H1 (cell line): Measurements from ENCODE around the gene LBP. TPM values are rescaled to one million over a fixed set of nuclear protein-coding genes. Genes with fewer than 3 reads are reported as not detected.

ENCODE experiments used
- CTCF ChIA-PET: fragments of 300-600 bp; sonication (Branson Sonifier 250); formaldehyde crosslinking; loops from one replicate; lab custom pipeline; 2021; ENCODE audit not compliant: partially characterized antibody; lab: Charles Lee
- POLR2A ChIA-PET: fragments of 300-600 bp; sonication (Branson Sonifier 250); formaldehyde crosslinking; loops from one replicate; lab custom pipeline; 2021; ENCODE audit warnings: inconsistent platforms; ENCODE audit not compliant: partially characterized antibody; lab: Charles Lee
- DNase-seq, 2 experiments: peaks; one replicate each; pipeline versions ENCODE4 v3.0.0 to v3.0.0-alpha.2; 2010 to 2022; ENCODE audit warnings: low spot score in 2 of 2, low read depth in 1 of 2, mixed read lengths in 1 of 2
- FAIRE-seq: peaks from 2 replicates; lab custom pipeline; 2011; peaks lifted over from hg19 to GRCh38; lab: Jason Lieb, UNC
- H2AFZ ChIP-seq: 2 replicates; pipeline ENCODE4 v1.8.1; 2012; ENCODE audit warnings: low read length, inconsistent platforms
- H2AK5ac ChIP-seq: 2 replicates; pipeline ENCODE4 v1.6.1; 2013; ENCODE audit warnings: low read depth, low read length
- H2BK120ac ChIP-seq: replicated peaks from 2 replicates; pipeline ENCODE3; 2013; ENCODE audit warnings: low read depth, low read length, inconsistent platforms
- H2BK12ac ChIP-seq: 2 replicates; pipeline ENCODE4 v1.6.1; 2013; ENCODE audit warnings: low read depth, low read length
- H2BK15ac ChIP-seq: 2 replicates; pipeline ENCODE4 v1.6.1; 2013; ENCODE audit warnings: low read length
- H2BK20ac ChIP-seq: 2 replicates; pipeline ENCODE4 v1.6.1; 2013; ENCODE audit warnings: low read length
- H2BK5ac ChIP-seq: 2 replicates; pipeline ENCODE4 v1.6.1; 2013; ENCODE audit warnings: low read depth, low read length
- H3K14ac ChIP-seq: 2 replicates; pipeline ENCODE4 v1.6.1; 2013; ENCODE audit warnings: inconsistent platforms; ENCODE audit not compliant: insufficient read length
- H3K18ac ChIP-seq: 2 replicates; pipeline ENCODE4 v1.6.1; 2013; ENCODE audit warnings: low read length; ENCODE audit errors: extremely low read depth
- H3K23ac ChIP-seq: 2 replicates; pipeline ENCODE4 v1.6.1; 2013; ENCODE audit warnings: inconsistent platforms; ENCODE audit not compliant: insufficient read length
- H3K23me2 ChIP-seq: 2 replicates; pipeline ENCODE4 v1.6.1; 2013; ENCODE audit warnings: low read depth, low read length
- H3K27ac ChIP-seq: 2 replicates; pipeline ENCODE4 v1.6.1; 2011; ENCODE audit warnings: low read depth, low read length, inconsistent platforms
- H3K27me3 ChIP-seq, 4 experiments: replicated peaks in 1 of 4; 1 replicate in 1 of 4; 2 replicates in 3 of 4; pipeline versions ENCODE4 v1.6.1 to v1.8.1; 2011 to 2013; ENCODE audit warnings: low read length in 3 of 4, mild to moderate bottlenecking in 3 of 4, inconsistent platforms in 2 of 4, mixed read lengths in 2 of 4, moderate library complexity in 1 of 4; ENCODE audit not compliant: control insufficient read depth in 3 of 4, insufficient read depth in 3 of 4; ENCODE audit errors: extremely low read depth in 1 of 4
- H3K36me3 ChIP-seq, 4 experiments: 2 replicates each; pipeline versions ENCODE4 v1.6.1 to v1.8.1; 2011 to 2013; ENCODE audit warnings: mild to moderate bottlenecking in 4 of 4, low read length in 3 of 4, moderate library complexity in 2 of 4, control low read depth in 1 of 4, inconsistent platforms in 1 of 4; ENCODE audit not compliant: insufficient read depth in 4 of 4, control insufficient read depth in 2 of 4
- H3K4ac ChIP-seq: replicated peaks from 2 replicates; pipeline ENCODE3; 2013; ENCODE audit warnings: low read length, low read depth, mixed read lengths, inconsistent platforms; ENCODE audit not compliant: insufficient read length
- H3K4me1 ChIP-seq, 4 experiments: replicated peaks in 1 of 4; 1 replicate in 1 of 4; 2 replicates in 3 of 4; pipeline versions ENCODE4 v1.6.1 to v1.8.1; 2011 to 2013; ENCODE audit warnings: low read length in 3 of 4, inconsistent platforms in 2 of 4, mixed read lengths in 1 of 4; ENCODE audit not compliant: insufficient read depth in 4 of 4, control insufficient read depth in 3 of 4
- H3K4me2 ChIP-seq, 2 experiments: 2 replicates each; pipeline versions ENCODE4 v1.6.1 to v1.8.1; 2011 to 2013; ENCODE audit warnings: low read depth in 2 of 2, low read length in 2 of 2, control low read depth in 1 of 2, inconsistent platforms in 1 of 2, mild to moderate bottlenecking in 1 of 2; ENCODE audit not compliant: insufficient read depth in 1 of 2
- H3K4me3 ChIP-seq, 4 experiments: fragments of 200-600, 300-600 bp in 1 of 4; sonication (generic), shearing (Covaris generic), sonication (Bioruptor Twin) in 1 of 4; 2 replicates each; pipeline versions ENCODE4 v1.5.1 to v1.8.1; 2011 to 2016; ENCODE audit warnings: low read length in 4 of 4, low read depth in 3 of 4, control low read depth in 2 of 4, inconsistent platforms in 2 of 4, mild to moderate bottlenecking in 2 of 4, mixed read lengths in 1 of 4, moderate library complexity in 1 of 4; ENCODE audit not compliant: insufficient read depth in 2 of 4; ENCODE audit errors: extremely low read depth in 1 of 4
- H3K56ac ChIP-seq: replicated peaks from 2 replicates; pipeline ENCODE3; 2013; ENCODE audit warnings: low read depth, mild to moderate bottlenecking, mixed read lengths, low read length, inconsistent platforms; ENCODE audit not compliant: insufficient read length
- H3K79me1 ChIP-seq: 2 replicates; pipeline ENCODE4 v1.6.1; 2013; ENCODE audit warnings: low read depth, low read length, control low read depth
- H3K79me2 ChIP-seq, 2 experiments: 2 replicates each; pipeline versions ENCODE4 v1.6.1 to v1.8.1; 2012 to 2013; ENCODE audit warnings: low read length in 2 of 2, mild to moderate bottlenecking in 2 of 2, inconsistent platforms in 1 of 2; ENCODE audit not compliant: insufficient read depth in 2 of 2, control insufficient read depth in 1 of 2
- H3K9ac ChIP-seq, 4 experiments: replicated peaks in 1 of 4; 1 replicate in 1 of 4; 2 replicates in 3 of 4; pipeline versions ENCODE4 v1.6.1 to v1.8.1; 2011 to 2013; ENCODE audit warnings: low read depth in 3 of 4, low read length in 3 of 4, control low read depth in 2 of 4, mild to moderate bottlenecking in 2 of 4, moderate library complexity in 2 of 4, inconsistent platforms in 1 of 4; ENCODE audit errors: extremely low read depth in 1 of 4
- H3K9me3 ChIP-seq, 2 experiments: 2 replicates each; pipeline versions ENCODE4 v1.6.1 to v1.8.1; 2012 to 2013; ENCODE audit warnings: mild to moderate bottlenecking in 2 of 2, moderate library complexity in 2 of 2, control low read depth in 1 of 2, inconsistent platforms in 1 of 2, low read depth in 1 of 2, low read length in 1 of 2, mixed read lengths in 1 of 2; ENCODE audit not compliant: insufficient read depth in 2 of 2
- H4K20me1 ChIP-seq, 2 experiments: replicated peaks in 1 of 2; 2 replicates each; pipeline versions ENCODE3 to v1.8.1; 2011 to 2013; ENCODE audit warnings: inconsistent platforms in 2 of 2, low read length in 2 of 2, mild to moderate bottlenecking in 1 of 2; ENCODE audit not compliant: insufficient read depth in 2 of 2, control insufficient read depth in 1 of 2
- H4K5ac ChIP-seq: 2 replicates; pipeline ENCODE4 v1.6.1; 2013; ENCODE audit warnings: low read length, low read depth, mixed read lengths, inconsistent platforms; ENCODE audit not compliant: insufficient read length
- H4K8ac ChIP-seq: 2 replicates; pipeline ENCODE4 v1.8.0; 2013; ENCODE audit warnings: mild to moderate bottlenecking, moderate library complexity, low read length, inconsistent platforms; ENCODE audit not compliant: insufficient read depth; ENCODE audit errors: extremely low read depth
- H4K91ac ChIP-seq: replicated peaks from 2 replicates; pipeline ENCODE3; 2013; ENCODE audit warnings: low read length, mixed read lengths, inconsistent platforms; ENCODE audit not compliant: insufficient read length
- ASH2L ChIP-seq: fragments of 200-600, 300-600 bp; sonication (generic); IDR thresholded peaks from one replicate; pipeline ENCODE4 v1.7.1; 2017; ENCODE audit warnings: low read length
- CEBPB ChIP-seq: IDR thresholded peaks from 2 replicates; pipeline ENCODE4 v1.6.1; 2012; ENCODE audit warnings: low read depth, low read length
- CHD2 ChIP-seq: IDR thresholded peaks from 2 replicates; pipeline ENCODE4 v1.6.1; 2012; ENCODE audit warnings: low read length, improper control_type of control experiment
- GABPA ChIP-seq: IDR thresholded peaks from 2 replicates; pipeline ENCODE4 v1.6.1; 2011; ENCODE audit warnings: mild to moderate bottlenecking, low read length, moderate library complexity, borderline replicate concordance; ENCODE audit not compliant: insufficient read depth
- JUN ChIP-seq: IDR thresholded peaks from 2 replicates; pipeline ENCODE4 v1.6.1; 2011; ENCODE audit warnings: low read depth, mild to moderate bottlenecking, improper control_type of control experiment, low read length
- MAFK ChIP-seq: IDR thresholded peaks from 2 replicates; pipeline ENCODE4 v1.6.1; 2012; ENCODE audit warnings: low read depth, mild to moderate bottlenecking, improper control_type of control experiment, low read length
- RAD21 ChIP-seq, 2 experiments: IDR thresholded peaks in 1 of 2; conservative IDR thresholded peaks in 1 of 2; 2 replicates each; pipeline ENCODE4 v1.6.1; 2011; ENCODE audit warnings: low read depth in 2 of 2, low read length in 2 of 2, improper control_type of control experiment in 1 of 2, inconsistent platforms in 1 of 2, mild to moderate bottlenecking in 1 of 2, moderate library complexity in 1 of 2
- RXRA ChIP-seq: IDR thresholded peaks from 2 replicates; pipeline ENCODE4 v1.6.1; 2011; ENCODE audit warnings: low read depth, mild to moderate bottlenecking, low read length, moderate library complexity; ENCODE audit not compliant: insufficient read depth
- SIRT6 ChIP-seq: IDR thresholded peaks from one replicate; pipeline ENCODE4 v1.7.1; 2012; ENCODE audit warnings: low read length, inconsistent platforms
- SUZ12 ChIP-seq: fragments of 200-600 bp; sonication (generic); IDR thresholded peaks from 2 replicates; pipeline ENCODE4 v1.6.1; 2012; ENCODE audit warnings: mild to moderate bottlenecking, inconsistent platforms, low read length, moderate library complexity, mixed read lengths
- TCF12 ChIP-seq: IDR thresholded peaks from 2 replicates; pipeline ENCODE4 v1.6.1; 2011; ENCODE audit warnings: low read depth, mild to moderate bottlenecking, low read length
- TEAD4 ChIP-seq: IDR thresholded peaks from 2 replicates; pipeline ENCODE4 v1.6.1; 2012; ENCODE audit warnings: low read depth, low read length, inconsistent platforms, mixed read lengths
- WGBS, 2 experiments: shearing (Covaris generic) in 1 of 2; methylation state at CpG; one replicate each; pipeline versions ENCODE4 v1.1.6 to v1.1.7; 2013 to 2015; ENCODE audit warnings: low lambda C conversion rate in 2 of 2, mixed read lengths in 2 of 2, inconsistent platforms in 1 of 2, low coverage in 1 of 2, missing lambda C conversion rate in 1 of 2; ENCODE audit not compliant: insufficient replicate concordance in 2 of 2, insufficient coverage in 1 of 2, insufficient read length in 1 of 2; ENCODE audit errors: extremely low coverage in 1 of 2, missing lambda C conversion rate in 1 of 2; 5-methylcytosine and 5-hydroxymethylcytosine counted together
- polyA plus RNA-seq, 7 experiments: library from polyadenylated mRNA; depleted of rRNA in 3 of 7; stranded (reverse) in 5 of 7; unstranded in 2 of 7; fragments of >200 nt in 5 of 7; fragments of 200-250 nt in 2 of 7; gene quantifications; 1 replicate in 5 of 7; 2 replicates in 1 of 7; 4 replicates in 1 of 7; pipeline versions ENCODE4 v1.2.1 to v1.2.3, GENCODE V29; 2011 to 2013; ENCODE audit warnings: missing spikeins in 2 of 7, mixed read lengths in 2 of 7
- total RNA-seq: library from RNA; stranded (reverse); fragmentation: NEBNext Ultra II Directional; extraction: Animal tissue kit (Norgen Biotek cat#: 25700); gene quantifications from 2 replicates; pipeline ENCODE4 v1.2.1, GENCODE V29; 2021
- TF ChIP-seq, protein P1 (sequence below): IDR thresholded peaks from 2 replicates; pipeline ENCODE4 v1.6.1; 2011; ENCODE audit warnings: low read length, improper control_type of control experiment
- TF ChIP-seq, protein P2 (sequence below): IDR thresholded peaks from 2 replicates; pipeline ENCODE4 v1.6.1; 2011; ENCODE audit warnings: low read depth, mild to moderate bottlenecking, low read length; ENCODE audit not compliant: insufficient read depth

LBP gene
- total and polyA plus RNA-seq, 2 of the 8 experiments (the other 6 are each of a cell fraction or from before 2014, with no cell fraction given): 0.60 to 0.63 TPM

DNA sequence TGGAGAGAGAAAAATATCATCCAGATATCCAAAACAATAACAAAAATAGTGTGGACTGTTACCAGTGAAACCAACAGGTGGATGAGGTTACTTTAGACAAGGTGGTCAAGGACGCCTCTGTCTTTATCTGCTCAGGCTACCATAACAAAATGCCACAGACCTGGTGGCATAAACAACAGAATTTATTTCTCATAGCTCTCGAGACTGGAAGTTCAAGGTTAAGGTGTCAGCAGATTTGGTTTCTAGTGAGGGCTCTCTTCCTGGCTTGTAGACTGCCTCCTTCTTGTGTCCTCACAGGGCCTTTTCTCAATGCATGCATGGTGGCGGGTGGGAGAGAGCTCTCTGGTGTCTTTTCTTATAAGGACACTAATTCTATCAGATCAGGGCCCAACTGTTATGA is 21.1 kb upstream of the LBP start:
- FAIRE-seq (no peak), DNase-seq (no peak)
- Histone ChIP-seq H4K91ac (no peak overlapping the region), H2BK12ac (no peak overlapping the region), H3K56ac (no peak overlapping the region), H3K36me3 (no peaks in the 10 kb centered on the region), H2BK15ac (no peak overlapping the region), H2AK5ac (no peak overlapping the region), H3K4ac (no peak overlapping the region), H2AFZ (no peak overlapping the region), H3K27me3 (no peaks in the 10 kb centered on the region), H3K27ac (no peak overlapping the region), H2BK20ac (no peak overlapping the region), H4K5ac (no peak overlapping the region), H3K79me1 (no peaks in the 10 kb centered on the region), H3K14ac (no peak overlapping the region), H3K79me2 (no peaks in the 10 kb centered on the region), H4K8ac (no peak overlapping the region), H3K23me2 (peaks cover 5% of the 10 kb centered on the region; the same call in 1 of the 2 replicates), H3K23ac (no peak overlapping the region), H3K4me1 (no peaks in the 10 kb centered on the region), H3K18ac (no peak overlapping the region), H3K4me2 (no peak overlapping the region), H2BK5ac (no peak overlapping the region), H3K9ac (no peak overlapping the region), H4K20me1 (no peaks in the 10 kb centered on the region), H3K9me3 (no peaks in the 10 kb centered on the region), H2BK120ac (no peak overlapping the region), H3K4me3 (no peak overlapping the region)
- POLR2A ChIA-PET: no interaction called here
- WGBS, 2 experiments: 69% methylated on average over 3 of the region's 3 CpGs; no CpG with 5 or more reads in 1 of the 2 experiments
- CTCF ChIA-PET: interaction anchor here (0.7 to 2.7 kb wide), 6 partner anchors 13 to 268 kb away, joined by 3 to 25 read pairs (median 4); no protein-coding TSS in a partner anchor
- no peak for TF ChIP-seq RXRA
- no peak for TF ChIP-seq SIRT6
- TF ChIP-seq, protein P1, sequence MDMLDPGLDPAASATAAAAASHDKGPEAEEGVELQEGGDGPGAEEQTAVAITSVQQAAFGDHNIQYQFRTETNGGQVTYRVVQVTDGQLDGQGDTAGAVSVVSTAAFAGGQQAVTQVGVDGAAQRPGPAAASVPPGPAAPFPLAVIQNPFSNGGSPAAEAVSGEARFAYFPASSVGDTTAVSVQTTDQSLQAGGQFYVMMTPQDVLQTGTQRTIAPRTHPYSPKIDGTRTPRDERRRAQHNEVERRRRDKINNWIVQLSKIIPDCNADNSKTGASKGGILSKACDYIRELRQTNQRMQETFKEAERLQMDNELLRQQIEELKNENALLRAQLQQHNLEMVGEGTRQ: no peak
- no peak for TF ChIP-seq JUN
- no peak for TF ChIP-seq RAD21 (IDR thresholded peaks at IDR 0.05 in 1 of 2, conservative IDR thresholded peaks at IDR 0.05 in 1 of 2; ENCODE audit: low read depth in 2 of 2, low read length in 2 of 2)
- TF ChIP-seq TEAD4: no peak
- TF ChIP-seq, protein P2, sequence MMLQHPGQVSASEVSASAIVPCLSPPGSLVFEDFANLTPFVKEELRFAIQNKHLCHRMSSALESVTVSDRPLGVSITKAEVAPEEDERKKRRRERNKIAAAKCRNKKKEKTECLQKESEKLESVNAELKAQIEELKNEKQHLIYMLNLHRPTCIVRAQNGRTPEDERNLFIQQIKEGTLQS: no peak
- TF ChIP-seq CHD2: no peak
- TF ChIP-seq GABPA: no peak
- no peak for TF ChIP-seq MAFK
- no peak for TF ChIP-seq ASH2L
- no peak for TF ChIP-seq TCF12
- no peak for TF ChIP-seq CEBPB
- TF ChIP-seq SUZ12: no peak
